ENCODE results near the gene JMJD4. TPM values are rescaled to one million over a fixed set of nuclear protein-coding genes. Genes with fewer than 3 reads are reported as not detected.

The JMJD4 gene
- total and polyA plus RNA-seq, 2 of the 8 experiments (the other 6 are each of a cell fraction or from before 2014, with no cell fraction given), result 13.2 to 23.3 TPM

GRCh38 chr1:227782226-227782625 lies 47.1 kb upstream of the JMJD4 start (continued):
- TF ChIP-seq BRCA1 (IDR thresholded peaks at IDR 0.05; ENCODE audit: low read depth, low read length), result no peak
- no peak for TF ChIP-seq TAF1 (IDR thresholded peaks at IDR 0.05; ENCODE audit: low read depth, low read length)
- no peak for TF ChIP-seq JUND (IDR thresholded peaks at IDR 0.05; ENCODE audit: low read length)

All from H1 (cell line).